GM20431 (cell line): ENCODE results near the gene NOP56.

Experiments used
- in situ Hi-C: fragments of 300-500 bp; cut with MseI, MboI; formaldehyde crosslinking; loops from one replicate; pipeline ENCODE4 v1.15.0; 2020; ENCODE audit warnings: low sequenced_read_pairs; ENCODE audit not compliant: unreplicated experiment

Gene NOP56

DNA sequence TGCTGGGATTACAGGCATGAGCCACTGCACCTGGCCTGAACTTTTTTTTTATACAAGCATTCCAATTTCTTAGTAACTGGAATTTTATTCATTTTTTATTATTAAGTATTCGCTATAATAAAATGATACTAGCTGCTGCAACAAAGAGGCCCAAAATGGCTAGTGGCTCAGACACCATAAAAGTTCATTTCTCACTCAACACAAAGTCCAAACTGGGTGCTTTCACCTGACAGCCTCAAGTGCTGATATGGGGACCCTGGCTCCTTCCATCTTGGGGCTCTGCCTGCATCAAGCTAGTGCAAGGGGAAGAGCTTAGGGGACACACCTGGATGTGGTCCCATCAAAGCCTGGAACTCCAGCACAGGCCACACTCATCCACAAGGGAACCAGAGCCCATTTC, 12.2 kb upstream of the NOP56 start:
- in situ Hi-C loops = no loop called here

DNA sequence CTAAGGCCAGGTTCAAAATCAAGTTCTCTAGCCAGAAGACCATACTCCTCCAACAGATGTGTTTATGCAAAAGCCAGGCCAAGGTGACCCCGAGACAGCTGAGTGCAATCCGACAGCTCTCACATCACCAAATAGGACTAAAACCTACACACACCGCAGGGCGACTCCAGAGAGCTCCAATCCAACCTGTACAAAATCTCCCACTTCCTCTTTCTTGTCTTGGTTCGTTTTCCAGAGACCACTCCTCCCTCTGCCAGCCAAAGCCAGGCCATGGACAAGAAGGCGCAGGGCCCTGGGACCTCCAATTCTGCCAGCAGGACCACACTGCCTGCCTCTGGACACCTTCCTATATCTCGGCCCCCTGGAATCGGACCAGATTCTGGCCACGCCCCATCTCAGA, 11.5 kb upstream of the NOP56 start:
- in situ Hi-C loops = no loop called here

DNA sequence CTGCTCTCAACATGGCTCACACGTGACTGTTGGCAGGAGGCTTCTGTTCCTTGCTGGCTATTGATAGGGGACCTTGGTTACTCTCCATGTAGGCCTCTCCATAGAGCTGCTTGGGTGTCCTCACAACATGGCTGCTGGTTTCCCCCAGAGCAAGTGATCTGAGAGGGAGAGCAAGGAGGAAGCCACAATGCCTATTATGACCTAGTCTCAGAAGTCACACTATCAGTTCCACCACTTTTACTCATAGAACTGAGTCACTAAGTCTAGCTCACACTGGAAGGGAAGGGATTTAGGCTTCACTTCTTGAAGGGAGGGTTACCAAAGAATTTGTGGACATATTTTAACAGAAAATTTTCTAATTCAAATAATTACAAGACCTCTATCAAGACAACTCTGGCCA, 8.7 kb upstream of the NOP56 start:
- in situ Hi-C loops = no loop called here

DNA sequence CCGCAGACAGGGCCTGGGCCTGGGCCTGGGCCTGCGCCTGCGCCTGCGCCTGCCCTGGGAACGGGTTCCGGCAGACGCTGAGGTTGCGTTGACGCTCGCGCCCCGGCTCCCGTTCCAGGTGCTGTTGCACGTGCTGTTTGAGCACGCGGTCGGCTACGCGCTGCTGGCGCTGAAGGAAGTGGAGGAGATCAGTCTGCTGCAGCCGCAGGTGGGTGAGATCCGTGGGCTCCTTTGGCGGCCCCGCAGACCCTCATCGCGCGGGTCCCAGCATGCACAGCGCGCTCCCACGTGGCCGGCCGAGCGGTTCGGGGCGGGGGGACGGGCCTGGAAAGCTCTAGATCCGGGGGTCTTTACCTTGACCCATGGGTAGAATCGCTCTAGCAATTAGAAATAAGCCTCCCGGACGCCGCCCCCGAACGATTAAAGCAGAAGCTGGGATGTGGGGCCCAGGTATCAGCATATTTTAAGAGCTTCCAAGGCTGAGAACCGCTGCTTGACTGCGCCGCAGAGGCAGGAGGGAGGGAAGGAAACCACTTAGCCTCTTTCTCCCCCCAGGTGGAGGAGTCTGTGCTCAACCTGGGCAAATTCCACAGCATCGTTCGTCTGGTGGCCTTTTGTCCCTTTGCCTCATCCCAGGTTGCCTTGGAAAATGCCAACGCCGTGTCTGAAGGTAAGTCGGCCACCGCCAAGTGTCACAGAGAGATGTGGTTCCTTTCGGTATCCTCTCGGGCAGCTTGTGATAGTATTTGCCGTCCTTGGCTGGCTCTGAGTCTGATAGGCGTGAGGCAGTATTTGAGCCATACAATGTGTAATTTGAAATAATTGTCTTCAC, 508 bp downstream of the NOP56 start:
- in situ Hi-C loops = no loop called here

DNA sequence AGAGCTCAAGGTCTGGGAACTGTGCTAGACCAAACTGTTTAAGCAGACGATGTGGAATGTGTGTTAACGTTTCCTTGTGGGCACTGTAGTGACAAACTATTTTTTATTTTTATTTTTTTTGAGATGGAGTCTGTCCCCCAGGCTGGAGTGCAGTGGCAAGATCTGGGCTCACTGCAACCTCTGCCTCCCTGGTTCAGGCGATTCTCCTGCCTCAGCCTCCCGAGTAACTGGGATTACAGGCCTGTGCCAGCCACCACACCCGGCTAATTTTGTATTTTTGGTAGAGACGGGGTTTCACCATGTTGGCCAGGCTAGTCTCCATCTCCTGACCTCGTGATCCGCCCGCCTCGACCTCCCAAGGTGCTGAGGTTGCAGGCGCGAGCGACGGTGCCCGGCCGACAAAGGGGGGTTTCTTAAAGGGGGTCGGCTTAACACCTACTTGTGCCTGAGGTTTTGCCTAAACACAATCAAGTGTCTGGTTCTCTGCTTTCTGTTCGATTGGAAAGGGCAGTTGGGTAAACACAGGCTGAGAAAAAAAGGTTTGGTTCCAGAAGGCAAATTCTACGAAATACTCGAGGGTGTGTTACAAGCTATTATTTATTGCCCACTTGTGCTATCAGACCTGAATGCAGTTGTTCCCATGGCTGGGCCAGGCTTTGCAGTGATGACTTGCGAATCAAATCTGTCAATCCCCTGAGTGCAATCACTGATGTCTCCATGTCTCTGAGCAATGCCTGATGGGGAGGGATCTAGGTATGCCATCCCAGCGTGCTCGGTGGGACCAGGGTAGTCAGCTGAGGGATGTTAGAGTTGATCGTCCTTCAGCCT, 1.3 kb downstream of the NOP56 start:
- in situ Hi-C loops = no loop called here

GRCh38 chr20:2654384-2654822, 2.0 kb downstream of the NOP56 start:
- in situ Hi-C loops = no loop called here

- in situ Hi-C loops = no loop called here
Measured at GRCh38 chr20:2654831-2655230, 2.4 kb downstream of the NOP56 start.

DNA sequence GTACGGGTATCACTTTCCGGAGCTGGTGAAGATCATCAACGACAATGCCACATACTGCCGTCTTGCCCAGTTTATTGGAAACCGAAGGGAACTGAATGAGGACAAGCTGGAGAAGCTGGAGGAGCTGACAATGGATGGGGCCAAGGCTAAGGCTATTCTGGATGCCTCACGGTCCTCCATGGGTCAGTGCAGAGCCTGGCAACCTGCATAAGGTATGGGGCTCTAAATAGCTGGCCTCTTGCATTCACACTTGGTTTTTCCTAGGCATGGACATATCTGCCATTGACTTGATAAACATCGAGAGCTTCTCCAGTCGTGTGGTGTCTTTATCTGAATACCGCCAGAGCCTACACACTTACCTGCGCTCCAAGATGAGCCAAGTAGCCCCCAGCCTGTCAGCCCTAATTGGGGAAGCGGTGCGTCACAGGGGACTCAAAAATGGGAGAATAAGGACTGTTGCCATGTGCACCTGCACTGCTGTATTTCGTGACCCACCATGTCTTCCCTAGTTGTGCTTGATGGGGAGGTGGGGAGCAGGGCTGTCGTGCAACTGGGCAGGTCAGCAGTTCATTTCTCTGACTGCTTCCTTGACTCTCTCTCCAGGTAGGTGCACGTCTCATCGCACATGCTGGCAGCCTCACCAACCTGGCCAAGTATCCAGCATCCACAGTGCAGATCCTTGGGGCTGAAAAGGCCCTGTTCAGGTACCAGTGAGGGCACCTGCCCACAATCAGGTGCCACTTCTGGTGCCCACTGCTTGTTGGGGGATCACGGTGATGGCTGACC, 3.1 kb downstream of the NOP56 start:
- in situ Hi-C loops = no loop called here

GRCh38 chr20:2656471-2657117, 4.2 kb downstream of the NOP56 start:
- in situ Hi-C loops = no loop called here

- in situ Hi-C loops = no loop called here
Measured at GRCh38 chr20:2657241-2657640, 4.8 kb downstream of the NOP56 start.

- in situ Hi-C loops = no loop called here
Measured at GRCh38 chr20:2657674-2658073, 5.2 kb downstream of the NOP56 start.

GRCh38 chr20:2658414-2659354, 6.3 kb downstream of the NOP56 start:
- in situ Hi-C loops = no loop called here

DNA sequence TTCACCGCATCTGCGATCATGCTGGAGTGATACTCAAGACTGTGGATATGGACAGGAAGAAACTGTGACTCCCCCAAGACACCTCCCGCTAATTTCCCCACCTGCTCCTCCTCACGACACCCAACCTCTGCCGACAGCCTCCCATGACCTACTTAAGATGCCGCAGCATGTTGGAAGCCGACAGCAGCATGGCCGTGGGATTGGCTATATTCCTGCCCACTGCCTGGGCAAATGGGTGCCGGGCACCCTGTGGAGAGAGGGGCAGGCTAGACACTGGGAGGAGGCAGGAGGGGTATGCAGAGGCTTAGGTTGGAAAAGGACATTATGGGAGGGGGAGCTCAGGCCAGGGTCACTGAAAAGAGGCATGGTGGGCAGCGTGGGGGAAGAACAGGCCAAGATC, 7.1 kb downstream of the NOP56 start:
- in situ Hi-C loops = no loop called here

- in situ Hi-C loops = no loop called here
Measured at GRCh38 chr20:2663364-2663886, 11.0 kb downstream of the NOP56 start.

GRCh38 chr20:2663887-2664719, 11.7 kb downstream of the NOP56 start, which contains the start of gene IDH3B:
IDH3B (minus strand) TSS chr20:2664216; CDS start chr20:2664188, 28 bp downstream.
- in situ Hi-C loops = no loop called here

GRCh38 chr20:2671977-2672376, 19.5 kb downstream of the NOP56 start:
- in situ Hi-C loops = no loop called here

DNA sequence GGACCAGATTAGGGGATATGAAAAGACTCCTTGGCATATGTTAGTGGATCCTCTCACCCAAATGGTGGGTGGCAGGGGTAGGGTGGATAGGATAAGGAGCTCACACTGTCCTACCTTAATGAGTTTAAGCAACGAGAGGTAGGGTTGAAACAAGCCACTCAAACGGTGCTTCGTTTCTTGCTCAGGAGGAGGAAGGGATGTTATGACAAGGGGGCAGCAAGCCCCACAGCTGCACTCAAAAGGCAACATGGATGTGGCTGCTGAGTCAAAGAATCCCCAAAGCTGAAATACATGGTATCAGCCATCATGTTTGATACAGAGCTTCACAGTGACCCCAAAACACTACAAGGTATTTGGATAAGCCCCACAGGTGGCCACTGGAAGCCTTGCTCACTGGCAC, 20.0 kb downstream of the NOP56 start:
- in situ Hi-C loops = no loop called here

DNA sequence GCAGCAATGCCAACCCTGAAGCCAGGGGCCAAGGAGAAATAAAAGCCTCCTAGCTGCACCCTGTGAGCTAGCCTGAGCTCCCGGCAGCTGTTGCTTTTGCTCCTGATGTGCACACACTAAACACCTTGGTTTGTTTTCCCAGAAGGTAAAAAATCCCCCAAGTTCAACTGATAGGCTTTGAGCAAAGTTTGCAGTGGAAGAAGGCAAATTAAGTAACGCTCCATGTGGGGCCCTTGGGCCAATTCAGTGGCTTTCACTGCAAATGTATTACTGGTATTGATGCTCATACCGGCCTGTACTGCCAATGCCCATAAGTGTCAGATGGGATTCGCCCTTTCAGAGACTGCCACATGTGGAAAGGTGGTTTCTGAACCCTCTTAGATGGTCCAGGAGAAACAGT, 21.0 kb downstream of the NOP56 start:
- in situ Hi-C loops = no loop called here
